WTC11 (cell line): ENCODE data around the gene PITPNC1. TPM values are rescaled to one million over a fixed set of nuclear protein-coding genes. Genes with fewer than 3 reads are reported as not detected.

ENCODE experiments used
- ATAC-seq: fragments of 200-7000 bp; cut with Tn5 transposase; 2 replicates; pipeline ENCODE4 v1.10.0; 2021; ENCODE audit warnings: mild to moderate bottlenecking, moderate library complexity
- CTCF ChIA-PET: fragments of 300-600 bp; sonication (Branson Sonifier 250); formaldehyde crosslinking; loops from one replicate; lab custom pipeline; 2021; ENCODE audit warnings: antibody characterized with exemption; lab: Charles Lee
- POLR2A ChIA-PET: fragments of 350-600 bp; sonication (Branson Sonifier 250); formaldehyde crosslinking; loops from one replicate; lab custom pipeline; 2021; ENCODE audit warnings: antibody characterized with exemption; lab: Charles Lee
- DNase-seq: peaks from one replicate; pipeline ENCODE4 v3.0.0; 2021; ENCODE audit warnings: low spot score
- H3K27ac Mint-ChIP-seq: 2 replicates; pipeline ENCODE4 v1.8.0; 2021; ENCODE audit warnings: mixed read lengths
- H3K27me3 Mint-ChIP-seq: 2 replicates; pipeline ENCODE4 v1.8.0; 2021; ENCODE audit warnings: low read depth, mild to moderate bottlenecking, moderate library complexity, mixed read lengths
- H3K36me3 Mint-ChIP-seq: 2 replicates; pipeline ENCODE4 v1.8.0; 2021; ENCODE audit warnings: mixed read lengths
- H3K4me1 Mint-ChIP-seq: 2 replicates; pipeline ENCODE4 v1.8.0; 2022; ENCODE audit warnings: mixed read lengths
- H3K4me3 Mint-ChIP-seq: 2 replicates; pipeline ENCODE4 v1.8.0; 2021; ENCODE audit warnings: mild to moderate bottlenecking, moderate library complexity, mixed read lengths
- H3K9me3 Mint-ChIP-seq: 2 replicates; pipeline ENCODE4 v1.8.0; 2021; ENCODE audit warnings: mixed read lengths
- ATF1 ChIP-seq: sonication (generic); formaldehyde crosslinking; IDR thresholded peaks from 2 replicates; pipeline ENCODE4 v1.8.1; 2023; ENCODE audit warnings: mild to moderate bottlenecking, moderate library complexity, missing genetic modification reagents
- CBFB ChIP-seq: sonication (generic); formaldehyde crosslinking; IDR thresholded peaks from 2 replicates; pipeline ENCODE4 v1.8.1; 2022; ENCODE audit warnings: mild to moderate bottlenecking, low read depth, missing genetic modification reagents
- CREM ChIP-seq: sonication (generic); formaldehyde crosslinking; IDR thresholded peaks from 2 replicates; pipeline ENCODE4 v1.8.1; 2022; ENCODE audit warnings: mild to moderate bottlenecking, missing genetic modification reagents, moderate library complexity
- ETV6 ChIP-seq: sonication (generic); formaldehyde crosslinking; IDR thresholded peaks from 2 replicates; pipeline ENCODE4 v1.8.1; 2022; ENCODE audit warnings: mild to moderate bottlenecking, missing genetic modification reagents
- FOXK1 ChIP-seq: sonication (generic); formaldehyde crosslinking; IDR thresholded peaks from 2 replicates; pipeline ENCODE4 v1.8.0; 2022; ENCODE audit warnings: mild to moderate bottlenecking, moderate library complexity, missing genetic modification reagents
- FOXP4 ChIP-seq: sonication (generic); formaldehyde crosslinking; IDR thresholded peaks from 2 replicates; pipeline ENCODE4 v1.8.0; 2022; ENCODE audit warnings: mild to moderate bottlenecking, missing genetic modification reagents
- GABPB1 ChIP-seq: sonication (generic); formaldehyde crosslinking; IDR thresholded peaks from 2 replicates; pipeline ENCODE4 v1.8.1; 2023; ENCODE audit warnings: mild to moderate bottlenecking, missing genetic modification reagents
- HMGXB4 ChIP-seq: sonication (generic); formaldehyde crosslinking; IDR thresholded peaks from 2 replicates; pipeline ENCODE4 v1.8.1; 2023; ENCODE audit warnings: mild to moderate bottlenecking, moderate library complexity, missing genetic modification reagents
- NFE2L1 ChIP-seq: sonication (generic); formaldehyde crosslinking; IDR thresholded peaks from 2 replicates; pipeline ENCODE4 v1.8.1; 2023; ENCODE audit warnings: missing genetic modification reagents
- OVOL2 ChIP-seq: fragments of 250-450 bp; sonication (Bioruptor Pico); IDR thresholded peaks from 2 replicates; pipeline ENCODE4 v1.9.0; 2021; ENCODE audit warnings: mild to moderate bottlenecking, borderline replicate concordance
- RORB ChIP-seq: fragments of 250-450 bp; sonication (Bioruptor Pico); IDR thresholded peaks from 2 replicates; pipeline ENCODE4 v1.9.0; 2021; ENCODE audit warnings: mild to moderate bottlenecking
- SMAD3 ChIP-seq: sonication (generic); formaldehyde crosslinking; IDR thresholded peaks from 2 replicates; pipeline ENCODE4 v1.8.0; 2022; ENCODE audit warnings: missing genetic modification reagents, mild to moderate bottlenecking, borderline replicate concordance
- SMAD4 ChIP-seq: sonication (generic); formaldehyde crosslinking; IDR thresholded peaks from 2 replicates; pipeline ENCODE4 v1.8.0; 2022; ENCODE audit warnings: mild to moderate bottlenecking, missing genetic modification reagents
- TEAD1 ChIP-seq: sonication (generic); formaldehyde crosslinking; IDR thresholded peaks from 2 replicates; pipeline ENCODE4 v1.8.0; 2022; ENCODE audit warnings: mild to moderate bottlenecking, missing genetic modification reagents
- ZBTB21 ChIP-seq: sonication (generic); formaldehyde crosslinking; IDR thresholded peaks from 2 replicates; pipeline ENCODE4 v1.8.1; 2023; ENCODE audit warnings: mild to moderate bottlenecking, missing genetic modification reagents, borderline replicate concordance
- ZNF219 ChIP-seq: sonication (generic); formaldehyde crosslinking; IDR thresholded peaks from 2 replicates; pipeline ENCODE4 v1.8.0; 2023; ENCODE audit warnings: missing genetic modification reagents, mild to moderate bottlenecking, borderline replicate concordance
- ZNF263 ChIP-seq: sonication (generic); formaldehyde crosslinking; IDR thresholded peaks from 2 replicates; pipeline ENCODE4 v1.8.1; 2022; ENCODE audit warnings: low read depth, mild to moderate bottlenecking, moderate library complexity, missing genetic modification reagents
- ZNF317 ChIP-seq: sonication (generic); formaldehyde crosslinking; IDR thresholded peaks from 2 replicates; pipeline ENCODE4 v1.8.1; 2023; ENCODE audit warnings: low read depth, mild to moderate bottlenecking, moderate library complexity, missing genetic modification reagents, borderline replicate concordance
- ZNF396 ChIP-seq: fragments of 250-450 bp; sonication (Bioruptor Pico); IDR thresholded peaks from 2 replicates; pipeline ENCODE4 v1.8.0; 2021; ENCODE audit warnings: mild to moderate bottlenecking, moderate library complexity, borderline replicate concordance
- ZNF416 ChIP-seq: fragments of 250-450 bp; sonication (Bioruptor Pico); IDR thresholded peaks from 2 replicates; pipeline ENCODE4 v1.9.0; 2021; ENCODE audit warnings: mild to moderate bottlenecking, inconsistent platforms
- total RNA-seq: library from RNA; stranded (reverse); gene quantifications from 3 replicates; pipeline ENCODE4 v1.2.3, GENCODE V29; 2021
- TF ChIP-seq, protein P1 (sequence below): fragments of 250-450 bp; sonication (Bioruptor Pico); IDR thresholded peaks from 2 replicates; pipeline ENCODE4 v1.9.0; 2021; ENCODE audit warnings: mild to moderate bottlenecking, borderline replicate concordance
- TF ChIP-seq, protein P2 (sequence below): sonication (generic); formaldehyde crosslinking; IDR thresholded peaks from 2 replicates; pipeline ENCODE4 v1.8.1; 2022; ENCODE audit warnings: mild to moderate bottlenecking, missing genetic modification reagents, moderate library complexity, borderline replicate concordance
- TF ChIP-seq, protein P3 (sequence below): sonication (generic); formaldehyde crosslinking; IDR thresholded peaks from 2 replicates; pipeline ENCODE4 v1.8.1; 2023; ENCODE audit warnings: mild to moderate bottlenecking, missing genetic modification reagents, moderate library complexity
- TF ChIP-seq, protein P4 (sequence below): sonication (generic); formaldehyde crosslinking; conservative IDR thresholded peaks from 2 replicates; pipeline ENCODE4 v1.8.1; 2023; ENCODE audit warnings: mild to moderate bottlenecking, low read depth, missing genetic modification reagents, moderate library complexity

Gene PITPNC1
- total RNA-seq, 1 experiment from 2014 or later, result 39.8 TPM

DNA sequence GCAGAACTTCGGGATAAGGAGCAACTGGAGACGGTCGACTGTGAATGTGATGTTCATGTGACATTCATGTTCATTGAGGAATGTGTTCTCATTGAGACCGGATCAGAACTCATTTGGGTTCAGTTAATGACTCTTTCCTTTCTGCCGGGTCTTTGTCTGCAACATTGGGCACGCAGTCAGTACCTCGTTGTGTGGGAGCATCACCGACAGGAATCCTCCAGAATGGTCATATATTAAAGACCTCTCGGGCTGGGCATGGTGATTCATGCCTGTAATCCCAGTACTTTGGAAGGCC lies 144.6 kb downstream of the PITPNC1 start:
- H3K4me1 Mint-ChIP-seq, result peaks cover 56% of the 10 kb centered on the region
- CTCF ChIA-PET, result no interaction called here
- DNase-seq, result no peak

DNA sequence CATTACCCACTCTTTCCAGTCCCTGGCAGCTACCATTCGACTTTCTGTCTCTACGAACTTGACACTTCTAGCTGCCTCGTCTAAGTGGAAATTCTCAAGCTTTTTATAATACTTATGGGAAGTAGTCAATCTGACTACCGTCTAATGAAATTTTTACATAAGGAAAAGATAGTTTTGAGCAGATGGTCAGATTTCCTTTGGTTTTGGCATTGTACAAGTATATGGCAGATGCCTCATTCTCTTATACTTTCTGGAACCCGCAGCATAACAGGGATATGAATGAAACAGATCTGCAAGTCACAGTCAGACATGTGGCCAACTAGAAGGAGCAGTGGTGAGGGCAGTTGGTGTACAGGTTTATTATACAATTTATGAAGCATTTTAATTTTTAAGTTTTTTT lies 146.0 kb downstream of the PITPNC1 start:
- peaks cover 56% of the 10 kb centered on the region for H3K4me1 Mint-ChIP-seq
- H3K27me3 Mint-ChIP-seq, result no peaks in the 10 kb centered on the region; the same call in 1 of the 2 replicates
- 0 out of 2 replicates have a peak, but pooled peaks cover 3% of the 10 kb centered on the region for H3K9me3 Mint-ChIP-seq
- ChIA-PET CTCF (interaction anchor here (0.7 kb wide), 1 partner anchor 12 kb away, joined by 3 read pairs; no protein-coding TSS in a partner anchor), POLR2A (interaction anchor here (0.6 kb wide), 1 partner anchor 764 kb away, joined by 4 read pairs; no protein-coding TSS in a partner anchor)
- peak overlapping the region; percentile 25 for H3K27ac Mint-ChIP-seq
- peaks cover 3% of the 10 kb centered on the region; the same call in 1 of the 2 replicates for H3K36me3 Mint-ChIP-seq
- no peak overlapping the region for H3K4me3 Mint-ChIP-seq
- no peak for DNase-seq
- ATAC-seq, result no peak
- TF ChIP-seq SMAD4 (CRISPR knock-in tag), result no peak
- TF ChIP-seq ETV6 (CRISPR knock-in tag), result no peak
- TF ChIP-seq, protein P1, sequence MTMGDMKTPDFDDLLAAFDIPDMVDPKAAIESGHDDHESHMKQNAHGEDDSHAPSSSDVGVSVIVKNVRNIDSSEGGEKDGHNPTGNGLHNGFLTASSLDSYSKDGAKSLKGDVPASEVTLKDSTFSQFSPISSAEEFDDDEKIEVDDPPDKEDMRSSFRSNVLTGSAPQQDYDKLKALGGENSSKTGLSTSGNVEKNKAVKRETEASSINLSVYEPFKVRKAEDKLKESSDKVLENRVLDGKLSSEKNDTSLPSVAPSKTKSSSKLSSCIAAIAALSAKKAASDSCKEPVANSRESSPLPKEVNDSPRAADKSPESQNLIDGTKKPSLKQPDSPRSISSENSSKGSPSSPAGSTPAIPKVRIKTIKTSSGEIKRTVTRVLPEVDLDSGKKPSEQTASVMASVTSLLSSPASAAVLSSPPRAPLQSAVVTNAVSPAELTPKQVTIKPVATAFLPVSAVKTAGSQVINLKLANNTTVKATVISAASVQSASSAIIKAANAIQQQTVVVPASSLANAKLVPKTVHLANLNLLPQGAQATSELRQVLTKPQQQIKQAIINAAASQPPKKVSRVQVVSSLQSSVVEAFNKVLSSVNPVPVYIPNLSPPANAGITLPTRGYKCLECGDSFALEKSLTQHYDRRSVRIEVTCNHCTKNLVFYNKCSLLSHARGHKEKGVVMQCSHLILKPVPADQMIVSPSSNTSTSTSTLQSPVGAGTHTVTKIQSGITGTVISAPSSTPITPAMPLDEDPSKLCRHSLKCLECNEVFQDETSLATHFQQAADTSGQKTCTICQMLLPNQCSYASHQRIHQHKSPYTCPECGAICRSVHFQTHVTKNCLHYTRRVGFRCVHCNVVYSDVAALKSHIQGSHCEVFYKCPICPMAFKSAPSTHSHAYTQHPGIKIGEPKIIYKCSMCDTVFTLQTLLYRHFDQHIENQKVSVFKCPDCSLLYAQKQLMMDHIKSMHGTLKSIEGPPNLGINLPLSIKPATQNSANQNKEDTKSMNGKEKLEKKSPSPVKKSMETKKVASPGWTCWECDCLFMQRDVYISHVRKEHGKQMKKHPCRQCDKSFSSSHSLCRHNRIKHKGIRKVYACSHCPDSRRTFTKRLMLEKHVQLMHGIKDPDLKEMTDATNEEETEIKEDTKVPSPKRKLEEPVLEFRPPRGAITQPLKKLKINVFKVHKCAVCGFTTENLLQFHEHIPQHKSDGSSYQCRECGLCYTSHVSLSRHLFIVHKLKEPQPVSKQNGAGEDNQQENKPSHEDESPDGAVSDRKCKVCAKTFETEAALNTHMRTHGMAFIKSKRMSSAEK (CRISPR knock-in tag), result no peak
- TF ChIP-seq, protein P2, sequence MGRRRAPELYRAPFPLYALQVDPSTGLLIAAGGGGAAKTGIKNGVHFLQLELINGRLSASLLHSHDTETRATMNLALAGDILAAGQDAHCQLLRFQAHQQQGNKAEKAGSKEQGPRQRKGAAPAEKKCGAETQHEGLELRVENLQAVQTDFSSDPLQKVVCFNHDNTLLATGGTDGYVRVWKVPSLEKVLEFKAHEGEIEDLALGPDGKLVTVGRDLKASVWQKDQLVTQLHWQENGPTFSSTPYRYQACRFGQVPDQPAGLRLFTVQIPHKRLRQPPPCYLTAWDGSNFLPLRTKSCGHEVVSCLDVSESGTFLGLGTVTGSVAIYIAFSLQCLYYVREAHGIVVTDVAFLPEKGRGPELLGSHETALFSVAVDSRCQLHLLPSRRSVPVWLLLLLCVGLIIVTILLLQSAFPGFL (CRISPR knock-in tag), result no peak
- no peak for TF ChIP-seq TEAD1 (CRISPR knock-in tag)
- TF ChIP-seq ZNF219 (CRISPR knock-in tag), result no peak
- no peak for TF ChIP-seq ZNF317

More for the DNA sequence above, 144.6 kb downstream of the PITPNC1 start:
- Mint-ChIP-seq H3K4me3 (no peak overlapping the region), H3K27me3 (no peaks in the 10 kb centered on the region; the same call in 1 of the 2 replicates), H3K27ac (peak overlapping the region; percentile 55), H3K36me3 (peaks cover 13% of the 10 kb centered on the region), H3K9me3 (peaks cover 13% of the 10 kb centered on the region)
- POLR2A ChIA-PET, result no interaction called here
- ATAC-seq, result no peak
- TF ChIP-seq ZNF396 (CRISPR knock-in tag), result no peak
- no peak for TF ChIP-seq GABPB1
- TF ChIP-seq NFE2L1 (CRISPR knock-in tag), result no peak
- no peak for TF ChIP-seq CREM (CRISPR knock-in tag)
- no peak for TF ChIP-seq ZNF416 (CRISPR knock-in tag)
- no peak for TF ChIP-seq SMAD3 (CRISPR knock-in tag)
- TF ChIP-seq HMGXB4 (CRISPR knock-in tag), result no peak
- no peak for TF ChIP-seq ZBTB21 (CRISPR knock-in tag)
- no peak for TF ChIP-seq RORB (CRISPR knock-in tag)
- no peak for TF ChIP-seq CBFB (CRISPR knock-in tag)
- no peak for TF ChIP-seq ZNF263 (CRISPR knock-in tag)
- TF ChIP-seq ATF1 (CRISPR knock-in tag), result no peak
- TF ChIP-seq OVOL2 (CRISPR knock-in tag), result no peak
- TF ChIP-seq FOXP4 (CRISPR knock-in tag), result no peak
- TF ChIP-seq, protein P3, sequence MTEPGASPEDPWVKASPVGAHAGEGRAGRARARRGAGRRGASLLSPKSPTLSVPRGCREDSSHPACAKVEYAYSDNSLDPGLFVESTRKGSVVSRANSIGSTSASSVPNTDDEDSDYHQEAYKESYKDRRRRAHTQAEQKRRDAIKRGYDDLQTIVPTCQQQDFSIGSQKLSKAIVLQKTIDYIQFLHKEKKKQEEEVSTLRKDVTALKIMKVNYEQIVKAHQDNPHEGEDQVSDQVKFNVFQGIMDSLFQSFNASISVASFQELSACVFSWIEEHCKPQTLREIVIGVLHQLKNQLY (CRISPR knock-in tag), result no peak
- no peak for TF ChIP-seq FOXK1 (CRISPR knock-in tag)
- no peak for TF ChIP-seq ZNF219 (CRISPR knock-in tag)
- TF ChIP-seq, protein P4, sequence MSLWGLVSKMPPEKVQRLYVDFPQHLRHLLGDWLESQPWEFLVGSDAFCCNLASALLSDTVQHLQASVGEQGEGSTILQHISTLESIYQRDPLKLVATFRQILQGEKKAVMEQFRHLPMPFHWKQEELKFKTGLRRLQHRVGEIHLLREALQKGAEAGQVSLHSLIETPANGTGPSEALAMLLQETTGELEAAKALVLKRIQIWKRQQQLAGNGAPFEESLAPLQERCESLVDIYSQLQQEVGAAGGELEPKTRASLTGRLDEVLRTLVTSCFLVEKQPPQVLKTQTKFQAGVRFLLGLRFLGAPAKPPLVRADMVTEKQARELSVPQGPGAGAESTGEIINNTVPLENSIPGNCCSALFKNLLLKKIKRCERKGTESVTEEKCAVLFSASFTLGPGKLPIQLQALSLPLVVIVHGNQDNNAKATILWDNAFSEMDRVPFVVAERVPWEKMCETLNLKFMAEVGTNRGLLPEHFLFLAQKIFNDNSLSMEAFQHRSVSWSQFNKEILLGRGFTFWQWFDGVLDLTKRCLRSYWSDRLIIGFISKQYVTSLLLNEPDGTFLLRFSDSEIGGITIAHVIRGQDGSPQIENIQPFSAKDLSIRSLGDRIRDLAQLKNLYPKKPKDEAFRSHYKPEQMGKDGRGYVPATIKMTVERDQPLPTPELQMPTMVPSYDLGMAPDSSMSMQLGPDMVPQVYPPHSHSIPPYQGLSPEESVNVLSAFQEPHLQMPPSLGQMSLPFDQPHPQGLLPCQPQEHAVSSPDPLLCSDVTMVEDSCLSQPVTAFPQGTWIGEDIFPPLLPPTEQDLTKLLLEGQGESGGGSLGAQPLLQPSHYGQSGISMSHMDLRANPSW, result no peak
